ENCODE data around the gene LCN10. TPM values are rescaled to one million over a fixed set of nuclear protein-coding genes. Genes with fewer than 3 reads are reported as not detected.
A peak's percentile ranks its signal among the peaks of the same experiment; 100 is the strongest.

The LCN10 gene
- polyA plus RNA-seq, 3 donors = 0.16 TPM; not detected in 2

DNA sequence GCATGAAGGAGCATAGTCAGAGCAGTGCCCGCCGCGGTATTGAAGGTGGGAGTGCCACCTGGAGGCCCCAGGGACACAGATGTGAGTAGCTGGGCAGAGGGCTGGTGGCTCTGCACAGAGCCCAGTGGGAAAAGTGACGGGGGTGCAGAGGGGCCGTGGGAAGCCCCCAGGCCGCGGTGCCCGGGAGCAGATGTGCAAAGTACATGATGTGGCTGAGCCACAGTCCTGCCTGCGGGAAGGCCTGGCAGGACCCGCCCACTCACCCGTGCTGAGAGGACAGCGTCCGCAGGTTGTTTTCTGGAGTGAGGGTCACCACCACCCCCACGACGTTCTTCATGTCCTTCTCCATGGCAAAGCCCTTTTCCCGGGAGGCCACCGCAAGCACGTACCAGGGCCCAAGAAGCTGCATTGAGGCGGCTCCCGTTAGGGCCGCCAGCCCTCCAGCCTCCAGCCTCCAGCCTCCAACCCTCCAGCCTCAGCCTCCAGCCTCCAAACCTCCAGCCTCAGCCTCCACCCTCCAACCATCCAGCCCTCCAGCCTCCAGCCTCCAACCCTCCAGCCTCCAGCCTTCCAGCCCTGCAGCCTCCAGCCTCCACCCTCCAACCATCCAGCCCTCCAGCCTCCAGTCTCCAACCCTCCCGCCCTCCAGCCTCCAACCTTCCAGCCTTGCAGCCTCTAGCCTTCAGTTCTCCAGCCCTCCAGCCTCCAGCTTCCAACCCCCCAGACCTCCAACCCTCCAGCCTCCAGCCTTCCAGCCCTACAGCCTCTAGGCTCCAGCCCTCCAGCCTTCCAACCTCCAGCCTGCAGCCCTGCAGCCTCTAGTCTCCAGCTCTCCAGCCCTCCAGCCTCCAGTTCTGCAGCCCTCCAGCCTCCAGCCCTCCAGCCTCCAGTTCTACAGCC lies 4.7 kb upstream of the LCN10 start:
- Histone ChIP-seq H3K79me2 (ENCODE audit: insufficient read depth, low read length) (no peaks in the 10 kb centered on the region), H3K4me1 (ENCODE audit: control insufficient read depth in 1 of 2, insufficient read depth in 2 of 2, low read length in 2 of 2) (no peaks in the 10 kb centered on the region), H3K27ac (ENCODE audit: low read depth in 1 of 2, low read length in 2 of 2) (no peak overlapping the region), H3K4me2 (replicated peaks; ENCODE audit: extremely low read depth, low read length, poor library complexity, severe bottlenecking) (no peak overlapping the region), H4K20me1 (ENCODE audit: insufficient read depth, low read length) (no peaks in the 10 kb centered on the region), H3K4me3 (replicated peaks in 1 of 3; ENCODE audit: low read depth in 2 of 3, low read length in 3 of 3) (no peak overlapping the region), H3K27me3 (ENCODE audit: control insufficient read depth in 2 of 2, insufficient read depth in 2 of 2, low read length in 2 of 2) (peaks cover 0 to 6% of the 10 kb centered on the region in 2 donors), H3K9me3 (replicated peaks in 1 of 2; ENCODE audit: control insufficient read depth in 1 of 2, insufficient read depth in 1 of 2, low read length in 2 of 2) (peaks cover 11 to 14% of the 10 kb centered on the region in 2 donors), H3K9ac (ENCODE audit: insufficient read depth, low read length, poor library complexity, severe bottlenecking) (no peak overlapping the region), H3K36me3 (replicated peaks in 1 of 2; ENCODE audit: control insufficient read depth in 1 of 2, insufficient read depth in 2 of 2, low read length in 2 of 2) (no peaks in the 10 kb centered on the region), H2AFZ (ENCODE audit: insufficient read depth, low read depth, low read length, poor library complexity, severe bottlenecking) (no peak overlapping the region)
- no peak for DNase-seq
- H3K9me3 Mint-ChIP-seq = peaks cover 10 to 18% (median 16%) of the 10 kb centered on the region in 7 donors
- H3K27me3 Mint-ChIP-seq (ENCODE audit: low read depth in 3 of 3) = peaks cover 9 to 45% (median 15%) of the 10 kb centered on the region in 3 donors
- TF ChIP-seq, protein P1, sequence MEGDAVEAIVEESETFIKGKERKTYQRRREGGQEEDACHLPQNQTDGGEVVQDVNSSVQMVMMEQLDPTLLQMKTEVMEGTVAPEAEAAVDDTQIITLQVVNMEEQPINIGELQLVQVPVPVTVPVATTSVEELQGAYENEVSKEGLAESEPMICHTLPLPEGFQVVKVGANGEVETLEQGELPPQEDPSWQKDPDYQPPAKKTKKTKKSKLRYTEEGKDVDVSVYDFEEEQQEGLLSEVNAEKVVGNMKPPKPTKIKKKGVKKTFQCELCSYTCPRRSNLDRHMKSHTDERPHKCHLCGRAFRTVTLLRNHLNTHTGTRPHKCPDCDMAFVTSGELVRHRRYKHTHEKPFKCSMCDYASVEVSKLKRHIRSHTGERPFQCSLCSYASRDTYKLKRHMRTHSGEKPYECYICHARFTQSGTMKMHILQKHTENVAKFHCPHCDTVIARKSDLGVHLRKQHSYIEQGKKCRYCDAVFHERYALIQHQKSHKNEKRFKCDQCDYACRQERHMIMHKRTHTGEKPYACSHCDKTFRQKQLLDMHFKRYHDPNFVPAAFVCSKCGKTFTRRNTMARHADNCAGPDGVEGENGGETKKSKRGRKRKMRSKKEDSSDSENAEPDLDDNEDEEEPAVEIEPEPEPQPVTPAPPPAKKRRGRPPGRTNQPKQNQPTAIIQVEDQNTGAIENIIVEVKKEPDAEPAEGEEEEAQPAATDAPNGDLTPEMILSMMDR (IDR thresholded peaks at IDR 0.05) = no peak
- intact Hi-C loops (cut with micrococcal nuclease) = no loop called here
- H3K27ac Mint-ChIP-seq = no peak overlapping the region
- H3K36me3 Mint-ChIP-seq = no peaks in the 10 kb centered on the region
- H3K4me1 Mint-ChIP-seq = peaks cover 10% of the 10 kb centered on the region
- H3K4me3 Mint-ChIP-seq = peak overlapping the region in 1 of 2 donors; percentile 42
- WGBS (ENCODE audit: insufficient coverage) = 93% methylated on average over 22 of the region's 22 CpGs

DNA sequence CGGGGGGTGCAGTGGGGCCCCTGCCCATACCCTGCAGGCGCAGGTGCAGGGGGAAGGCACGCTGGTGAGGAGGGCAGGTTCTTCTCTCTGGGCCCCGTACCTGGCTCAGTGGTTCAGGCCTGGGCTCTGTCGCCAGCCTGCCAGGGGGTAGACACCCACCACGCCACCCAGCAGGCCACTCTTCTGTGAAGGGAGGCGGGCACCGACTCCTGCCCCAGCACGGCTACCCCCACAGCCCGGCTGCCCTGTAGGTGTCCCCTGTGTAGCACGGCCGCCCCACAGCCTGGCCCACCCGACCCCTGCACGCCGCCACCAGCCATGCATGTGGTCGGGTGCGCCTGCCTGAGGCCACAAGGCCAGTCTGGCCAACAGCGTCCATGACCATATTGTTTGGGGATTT lies 3.9 kb upstream of the LCN10 start:
- Histone ChIP-seq H3K79me2 (ENCODE audit: insufficient read depth, low read length) (no peaks in the 10 kb centered on the region), H3K4me1 (ENCODE audit: control insufficient read depth in 1 of 2, insufficient read depth in 2 of 2, low read length in 2 of 2) (no peaks in the 10 kb centered on the region), H3K4me2 (replicated peaks; ENCODE audit: extremely low read depth, low read length, poor library complexity, severe bottlenecking) (no peak overlapping the region), H4K20me1 (ENCODE audit: insufficient read depth, low read length) (no peaks in the 10 kb centered on the region), H2AFZ (ENCODE audit: insufficient read depth, low read depth, low read length, poor library complexity, severe bottlenecking) (no peak overlapping the region), H3K36me3 (replicated peaks in 1 of 2; ENCODE audit: control insufficient read depth in 1 of 2, insufficient read depth in 2 of 2, low read length in 2 of 2) (no peaks in the 10 kb centered on the region), H3K27ac (ENCODE audit: low read depth in 1 of 2, low read length in 2 of 2) (no peak overlapping the region), H3K27me3 (ENCODE audit: control insufficient read depth in 2 of 2, insufficient read depth in 2 of 2, low read length in 2 of 2) (peaks cover 5 to 14% of the 10 kb centered on the region in 2 donors), H3K4me3 (replicated peaks in 1 of 3; ENCODE audit: low read depth in 2 of 3, low read length in 3 of 3) (no peak overlapping the region), H3K9me3 (replicated peaks in 1 of 2; ENCODE audit: control insufficient read depth in 1 of 2, insufficient read depth in 1 of 2, low read length in 2 of 2) (peaks cover 6% of the 10 kb centered on the region in 2 donors), H3K9ac (ENCODE audit: insufficient read depth, low read length, poor library complexity, severe bottlenecking) (no peak overlapping the region)
- TF ChIP-seq, protein P1 (IDR thresholded peaks at IDR 0.05) = no peak
- Mint-ChIP-seq H3K4me1 (peaks cover 10% of the 10 kb centered on the region), H3K9me3 (peaks cover 3 to 10% (median 8%) of the 10 kb centered on the region in 7 donors), H3K27me3 (ENCODE audit: low read depth in 3 of 3) (peaks cover 15 to 50% (median 22%) of the 10 kb centered on the region in 3 donors), H3K4me3 (no peak overlapping the region), H3K27ac (no peak overlapping the region), H3K36me3 (no peaks in the 10 kb centered on the region)
- 93% methylated on average over 16 of the region's 18 CpGs for WGBS (ENCODE audit: insufficient coverage)
- intact Hi-C loops (cut with micrococcal nuclease) = no loop called here
- no peak for DNase-seq

All from CD14-positive monocyte (primary cell).